ENCODE data around the gene PLD3.

DNA sequence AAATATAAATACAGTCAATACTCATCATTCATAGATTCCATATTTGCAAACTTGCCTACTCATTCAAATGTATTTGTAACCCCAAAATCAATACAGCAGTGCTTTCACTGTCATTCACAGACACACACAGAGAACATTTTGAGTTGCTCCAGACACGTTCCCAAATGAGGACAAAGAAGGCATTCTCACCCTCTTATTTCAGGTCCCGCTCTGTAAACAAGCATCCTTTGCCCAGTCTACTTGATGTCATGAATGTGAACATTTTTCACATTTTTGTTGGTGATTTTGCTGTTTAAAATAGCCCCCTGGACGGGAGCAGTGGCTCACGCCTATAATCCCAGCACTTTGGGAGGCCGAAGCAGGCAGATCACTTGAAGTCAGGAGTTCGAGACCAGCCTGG is 15.8 kb upstream of the PLD3 start:
- TF ChIP-seq, protein P1, sequence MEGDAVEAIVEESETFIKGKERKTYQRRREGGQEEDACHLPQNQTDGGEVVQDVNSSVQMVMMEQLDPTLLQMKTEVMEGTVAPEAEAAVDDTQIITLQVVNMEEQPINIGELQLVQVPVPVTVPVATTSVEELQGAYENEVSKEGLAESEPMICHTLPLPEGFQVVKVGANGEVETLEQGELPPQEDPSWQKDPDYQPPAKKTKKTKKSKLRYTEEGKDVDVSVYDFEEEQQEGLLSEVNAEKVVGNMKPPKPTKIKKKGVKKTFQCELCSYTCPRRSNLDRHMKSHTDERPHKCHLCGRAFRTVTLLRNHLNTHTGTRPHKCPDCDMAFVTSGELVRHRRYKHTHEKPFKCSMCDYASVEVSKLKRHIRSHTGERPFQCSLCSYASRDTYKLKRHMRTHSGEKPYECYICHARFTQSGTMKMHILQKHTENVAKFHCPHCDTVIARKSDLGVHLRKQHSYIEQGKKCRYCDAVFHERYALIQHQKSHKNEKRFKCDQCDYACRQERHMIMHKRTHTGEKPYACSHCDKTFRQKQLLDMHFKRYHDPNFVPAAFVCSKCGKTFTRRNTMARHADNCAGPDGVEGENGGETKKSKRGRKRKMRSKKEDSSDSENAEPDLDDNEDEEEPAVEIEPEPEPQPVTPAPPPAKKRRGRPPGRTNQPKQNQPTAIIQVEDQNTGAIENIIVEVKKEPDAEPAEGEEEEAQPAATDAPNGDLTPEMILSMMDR (IDR thresholded peaks at IDR 0.05): no peak
- TF ChIP-seq POLR2A (IDR thresholded peaks at IDR 0.05) (no peak), POLR2AphosphoS5 (IDR thresholded peaks at IDR 0.05) (no peak), EP300 (IDR thresholded peaks at IDR 0.05) (no peak)
